GM23338 (cell line): ENCODE measurements around the gene FOXP2. TPM values are rescaled to one million over a fixed set of nuclear protein-coding genes. Genes with fewer than 3 reads are reported as not detected.
"Not testable (repeated sequence)": the region's sequence is repeated elsewhere in the genome, so short reads cannot be mapped to it uniquely, and the experiment has no call there.

ENCODE experiments used
- ATAC-seq: fragments of 200-7000 bp; cut with Tn5 transposase; 3 replicates; pipeline ENCODE4 v1.9.1; 2020
- DNase-seq: peaks from one replicate; pipeline ENCODE4 v3.0.0-alpha.2; 2015; ENCODE audit warnings: low spot score
- H2AFZ ChIP-seq: fragments of 200-600 bp; sonication (generic); 2 replicates; pipeline ENCODE4 v1.8.0; 2016; ENCODE audit warnings: antibody characterized with exemption, mild to moderate bottlenecking, moderate library complexity
- H3F3A ChIP-seq: fragments of 200-600 bp; sonication (generic); replicated peaks from 2 replicates; pipeline ENCODE4 v1.8.0; 2017; ENCODE audit warnings: antibody characterized with exemption, mixed run types, low read depth
- H3K27ac ChIP-seq: fragments of 200-600 bp; sonication (generic); 2 replicates; pipeline ENCODE4 v1.6.1; 2016; ENCODE audit warnings: low read depth
- H3K27me3 ChIP-seq: fragments of 200-600 bp; sonication (generic); 2 replicates; pipeline ENCODE4 v1.8.0; 2016; ENCODE audit warnings: mild to moderate bottlenecking, mixed run types, moderate library complexity; ENCODE audit not compliant: insufficient read depth
- H3K36me3 ChIP-seq: fragments of 200-600 bp; sonication (generic); 2 replicates; pipeline ENCODE4 v1.8.0; 2016; ENCODE audit warnings: mild to moderate bottlenecking; ENCODE audit not compliant: insufficient read depth
- H3K4me1 ChIP-seq: fragments of 200-600 bp; sonication (generic); 2 replicates; pipeline ENCODE4 v1.8.0; 2016; ENCODE audit warnings: mild to moderate bottlenecking, moderate library complexity; ENCODE audit not compliant: insufficient read depth
- H3K4me2 ChIP-seq: fragments of 200-600 bp; sonication (generic); 2 replicates; pipeline ENCODE4 v1.7.1; 2017; ENCODE audit warnings: mixed run types
- H3K4me3 ChIP-seq: fragments of 200-600 bp; sonication (generic); 2 replicates; pipeline ENCODE4 v1.6.1; 2016; ENCODE audit warnings: mixed run types
- H3K79me2 ChIP-seq: fragments of 200-600 bp; sonication (generic); replicated peaks from 2 replicates; pipeline ENCODE4 v1.8.0; 2017; ENCODE audit warnings: mild to moderate bottlenecking; ENCODE audit not compliant: insufficient read depth
- H3K9me2 ChIP-seq: fragments of 200-600 bp; sonication (generic); 2 replicates; pipeline ENCODE4 v1.8.0; 2017; ENCODE audit not compliant: insufficient read depth
- H4K20me1 ChIP-seq: fragments of 200-600 bp; sonication (generic); replicated peaks from 2 replicates; pipeline ENCODE4 v1.8.0; 2017; ENCODE audit warnings: mild to moderate bottlenecking; ENCODE audit not compliant: insufficient read depth
- H3K27ac Mint-ChIP-seq: 2 replicates; pipeline ENCODE4 v1.8.0; 2020; ENCODE audit warnings: inconsistent platforms, mild to moderate bottlenecking, moderate library complexity, mixed read lengths
- H3K27me3 Mint-ChIP-seq: 3 replicates; pipeline ENCODE4 v1.8.0; 2022; ENCODE audit warnings: low read depth, mild to moderate bottlenecking, moderate library complexity, mixed read lengths, inconsistent platforms; ENCODE audit not compliant: insufficient read depth, poor library complexity
- H3K36me3 Mint-ChIP-seq: 3 replicates; pipeline ENCODE4 v1.8.0; 2021; ENCODE audit warnings: low read depth, mild to moderate bottlenecking, inconsistent platforms, moderate library complexity, mixed read lengths
- H3K4me1 Mint-ChIP-seq: 3 replicates; pipeline ENCODE4 v1.8.0; 2020; ENCODE audit warnings: mild to moderate bottlenecking, inconsistent platforms, mixed read lengths
- H3K4me3 Mint-ChIP-seq: 3 replicates; pipeline ENCODE4 v1.8.0; 2021; ENCODE audit warnings: moderate library complexity, mild to moderate bottlenecking, inconsistent platforms, mixed read lengths
- H3K9me3 Mint-ChIP-seq: 3 replicates; pipeline ENCODE4 v1.8.0; 2020; ENCODE audit warnings: moderate library complexity, mild to moderate bottlenecking, inconsistent platforms, mixed read lengths
- CTCF ChIP-seq, 2 experiments: fragments of 200-600 bp in 1 of 2; sonication (generic) in 1 of 2; conservative IDR thresholded peaks; 2 replicates each; pipeline versions ENCODE4 v1.5.1 to v1.6.1; 2016 to 2017; ENCODE audit warnings: antibody characterized with exemption in 2 of 2, low read depth in 2 of 2, mild to moderate bottlenecking in 2 of 2, moderate library complexity in 1 of 2
- ETS1 ChIP-seq: IDR thresholded peaks from 2 replicates; pipeline ENCODE4 v1.6.1; 2016; ENCODE audit warnings: antibody characterized with exemption
- EZH2phosphoT487 ChIP-seq: fragments of 200-600 bp; sonication (generic); IDR thresholded peaks from one replicate; pipeline ENCODE4 v1.8.1; 2018; ENCODE audit warnings: antibody characterized with exemption; ENCODE audit not compliant: unreplicated experiment
- JUNB ChIP-seq: IDR thresholded peaks from one replicate; pipeline ENCODE4 v1.6.1; 2016; ENCODE audit warnings: antibody characterized with exemption; ENCODE audit not compliant: unreplicated experiment
- POLR2AphosphoS5 ChIP-seq: IDR thresholded peaks from 2 replicates; pipeline ENCODE4 v1.6.1; 2016; ENCODE audit warnings: antibody characterized with exemption, low read depth
- STAT1 ChIP-seq: IDR thresholded peaks from one replicate; pipeline ENCODE4 v1.6.1; 2016; ENCODE audit warnings: antibody characterized with exemption; ENCODE audit not compliant: unreplicated experiment
- ZNF114 ChIP-seq: fragments of 250-450 bp; sonication (Bioruptor Pico); IDR thresholded peaks from 2 replicates; pipeline ENCODE4 v1.5.0; 2020; ENCODE audit warnings: mild to moderate bottlenecking, moderate library complexity
- polyA plus RNA-seq: library from polyadenylated mRNA; unstranded; fragments of >200 nt; fragmentation: Nextera tagmentation; extraction: Ambion mirVana; gene quantifications from 2 replicates; pipeline ENCODE4 v1.2.1, GENCODE V29; 2016
- total RNA-seq: library from RNA; depleted of rRNA; stranded (reverse); fragments of >200 nt; shearing (Covaris generic); gene quantifications from 2 replicates; pipeline ENCODE4 v1.2.3, GENCODE V29; 2014

Gene FOXP2
- total and polyA plus RNA-seq, 2 experiments from 2014 or later, result 0.03 to 0.24 TPM

- peaks cover 2% of the 10 kb centered on the region for H3K27me3 Mint-ChIP-seq
- Histone ChIP-seq H3K79me2 (no peaks in the 10 kb centered on the region), H3K27ac (no peak overlapping the region), H3K4me2 (no peak overlapping the region), H4K20me1 (no peaks in the 10 kb centered on the region), H3F3A (no peaks in the 10 kb centered on the region), H3K9me2 (no peaks in the 10 kb centered on the region), H2AFZ (no peak overlapping the region), H3K4me1 (no peaks in the 10 kb centered on the region), H3K27me3 (no peaks in the 10 kb centered on the region), H3K4me3 (no peak overlapping the region), H3K36me3 (no peaks in the 10 kb centered on the region)
- no peak for DNase-seq
- H3K9me3 Mint-ChIP-seq, result no peaks in the 10 kb centered on the region
- no peaks in the 10 kb centered on the region for H3K36me3 Mint-ChIP-seq
- H3K4me1 Mint-ChIP-seq, result peaks cover 11% of the 10 kb centered on the region; the same call in 2 of the 3 replicates
- ATAC-seq, result no peak
- no peak for TF ChIP-seq ZNF114 (CRISPR knock-in tag)
- no peak for TF ChIP-seq ETS1
- no peak for TF ChIP-seq JUNB
- no peak for TF ChIP-seq STAT1
- no peak overlapping the region for H3K27ac Mint-ChIP-seq
- no peak overlapping the region for H3K4me3 Mint-ChIP-seq
Measured at GRCh38 chr7:114534953-114535352, 120.3 kb downstream of the FOXP2 start.

- no peak overlapping the region for H3K27ac Mint-ChIP-seq
- Histone ChIP-seq H3K27me3 (no peaks in the 10 kb centered on the region), H3F3A (no peaks in the 10 kb centered on the region), H3K4me1 (no peaks in the 10 kb centered on the region), H3K4me2 (no peak overlapping the region), H3K36me3 (no peaks in the 10 kb centered on the region), H3K9me2 (no peaks in the 10 kb centered on the region), H3K27ac (no peak overlapping the region), H4K20me1 (no peaks in the 10 kb centered on the region), H3K79me2 (no peaks in the 10 kb centered on the region), H2AFZ (no peak overlapping the region), H3K4me3 (no peak overlapping the region)
- H3K27me3 Mint-ChIP-seq, result no peaks in the 10 kb centered on the region
- H3K4me3 Mint-ChIP-seq, result no peak overlapping the region
- no peaks in the 10 kb centered on the region for H3K36me3 Mint-ChIP-seq
- ATAC-seq (peak; percentile 38; the same call in 1 of the 3 replicates), DNase-seq (peak; percentile 24)
- peak; percentile 32 to 60; a peak in 2 of 4 replicates for TF ChIP-seq CTCF (conservative IDR thresholded peaks at IDR 0.05; ENCODE audit: low read depth in 2 of 2)
- no peak for TF ChIP-seq ZNF114 (CRISPR knock-in tag)
- H3K4me1 Mint-ChIP-seq, result peaks cover 12% of the 10 kb centered on the region; the same call in 2 of the 3 replicates
- no peaks in the 10 kb centered on the region for H3K9me3 Mint-ChIP-seq
Measured at GRCh38 chr7:114539575-114539974, 125.0 kb downstream of the FOXP2 start.

- ATAC-seq (no peak), DNase-seq (no peak)
- no peaks in the 10 kb centered on the region for H3K4me1 ChIP-seq
- H3K36me3 ChIP-seq, result no peaks in the 10 kb centered on the region
- no peaks in the 10 kb centered on the region for H3K9me2 ChIP-seq
- TF ChIP-seq EZH2phosphoT487 (no peak), POLR2AphosphoS5 (no peak)
- H3K27me3 ChIP-seq, result no peaks in the 10 kb centered on the region
- Mint-ChIP-seq H3K27me3 (no peaks in the 10 kb centered on the region), H3K4me3 (no peak overlapping the region), H3K9me3 (no peaks in the 10 kb centered on the region), H3K27ac (no peak overlapping the region), H3K4me1 (peaks cover 12% of the 10 kb centered on the region; the same call in 2 of the 3 replicates), H3K36me3 (no peaks in the 10 kb centered on the region)
- H3K4me3 ChIP-seq, result no peak overlapping the region
- no peaks in the 10 kb centered on the region for H4K20me1 ChIP-seq
- H3K27ac ChIP-seq, result no peak overlapping the region
- no peak overlapping the region for H2AFZ ChIP-seq
- no peaks in the 10 kb centered on the region for H3F3A ChIP-seq
- H3K79me2 ChIP-seq, result no peaks in the 10 kb centered on the region
- no peak overlapping the region for H3K4me2 ChIP-seq
Measured at GRCh38 chr7:114540291-114540690, 125.7 kb downstream of the FOXP2 start.

- not testable (repeated sequence) for H3K4me2 ChIP-seq, H2AFZ ChIP-seq, H3K36me3 Mint-ChIP-seq, H3K27me3 Mint-ChIP-seq, H3K4me1 Mint-ChIP-seq, DNase-seq, H3K27me3 ChIP-seq, H3K4me3 Mint-ChIP-seq, H3K9me3 Mint-ChIP-seq, H3K9me2 ChIP-seq, H3K27ac ChIP-seq, H3F3A ChIP-seq, H3K4me3 ChIP-seq, H3K79me2 ChIP-seq, H3K27ac Mint-ChIP-seq, ATAC-seq, H4K20me1 ChIP-seq, H3K36me3 ChIP-seq, H3K4me1 ChIP-seq
Measured at GRCh38 chr7:114547346-114547745, 132.7 kb downstream of the FOXP2 start.
